ENCODE data around the gene WFIKKN1. TPM values are rescaled to one million over a fixed set of nuclear protein-coding genes. Genes with fewer than 3 reads are reported as not detected.

WFIKKN1 gene
- total RNA-seq, 2 donors from 2014 or later, result 0.75 to 1.1 TPM

GRCh38 chr16:677316-678190 lies 46.8 kb downstream of the WFIKKN1 start:
- no peak for ATAC-seq
- Mint-ChIP-seq H3K27me3 (no peaks in the 10 kb centered on the region), H3K4me3 (no peak overlapping the region), H3K9me3 (no peaks in the 10 kb centered on the region), H3K27ac (no peak overlapping the region), H3K4me1 (ENCODE audit: low read depth in 2 of 2) (peaks cover 12 to 17% of the 10 kb centered on the region in 2 donors), H3K36me3 (no peaks in the 10 kb centered on the region)
- no peak for DNase-seq (ENCODE audit: low spot score)

GRCh38 chr16:678209-678857 lies 47.5 kb downstream of the WFIKKN1 start:
- H3K27me3 Mint-ChIP-seq, result no peaks in the 10 kb centered on the region
- no peak overlapping the region for H3K4me3 Mint-ChIP-seq

GRCh38 chr16:678858-679813 lies 48.4 kb downstream of the WFIKKN1 start:
- Mint-ChIP-seq H3K27ac (no peak overlapping the region), H3K4me3 (peak overlapping the region; percentile 81), H3K27me3 (no peaks in the 10 kb centered on the region), H3K9me3 (no peaks in the 10 kb centered on the region), H3K36me3 (no peaks in the 10 kb centered on the region), H3K4me1 (ENCODE audit: low read depth in 2 of 2) (peaks cover 13 to 17% of the 10 kb centered on the region in 2 donors)
- DNase-seq (ENCODE audit: low spot score), result no peak
- peak; percentile 7 to 28 for ATAC-seq

More at GRCh38 chr16:678209-678857, 47.5 kb downstream of the WFIKKN1 start:
- H3K27ac Mint-ChIP-seq, result no peak overlapping the region
- no peaks in the 10 kb centered on the region for H3K9me3 Mint-ChIP-seq
- H3K4me1 Mint-ChIP-seq (ENCODE audit: low read depth in 2 of 2), result peaks cover 13 to 17% of the 10 kb centered on the region in 2 donors
- DNase-seq (ENCODE audit: low spot score) (no peak), ATAC-seq (no peak)
- no peaks in the 10 kb centered on the region for H3K36me3 Mint-ChIP-seq

GRCh38 chr16:679814-680624 lies 49.2 kb downstream of the WFIKKN1 start, which contains the start of gene STUB1:
TSS of gene STUB1 (plus strand) at chr16:680410. CDS start at chr16:680526, 116 bp downstream.
- peak within 1 kb of the TSS; percentile 81 for H3K4me3 Mint-ChIP-seq
- no peaks in the 10 kb centered on the region for H3K9me3 Mint-ChIP-seq
- peak; percentile 92 for DNase-seq (ENCODE audit: low spot score)
- no peaks in the 10 kb centered on the region for H3K27me3 Mint-ChIP-seq
- ATAC-seq, result peak; percentile 71 to 86
- H3K27ac Mint-ChIP-seq, result peak within 1 kb of the TSS in 1 of 2 donors; percentile 28
- H3K4me1 Mint-ChIP-seq (ENCODE audit: low read depth in 2 of 2), result peaks cover 13 to 14% of the 10 kb centered on the region in 2 donors
- H3K36me3 Mint-ChIP-seq, result no peaks in the 10 kb centered on the region

- Mint-ChIP-seq H3K4me1 (ENCODE audit: low read depth in 2 of 2) (peaks cover 11 to 13% of the 10 kb centered on the region in 2 donors), H3K4me3 (peak overlapping the region; percentile 81), H3K27me3 (no peaks in the 10 kb centered on the region), H3K9me3 (no peaks in the 10 kb centered on the region), H3K36me3 (no peaks in the 10 kb centered on the region), H3K27ac (peak overlapping the region in 1 of 2 donors; percentile 28)
- peak in 1 of 2 donors; percentile 0 for ATAC-seq
- DNase-seq (ENCODE audit: low spot score), result no peak
Measured at GRCh38 chr16:680625-680945, 49.8 kb downstream of the WFIKKN1 start.

- Mint-ChIP-seq H3K27ac (peak overlapping the region in 1 of 2 donors; percentile 28), H3K27me3 (no peaks in the 10 kb centered on the region), H3K9me3 (no peaks in the 10 kb centered on the region), H3K4me1 (ENCODE audit: low read depth in 2 of 2) (peaks cover 11 to 13% of the 10 kb centered on the region in 2 donors), H3K4me3 (peak overlapping the region; percentile 81), H3K36me3 (no peaks in the 10 kb centered on the region)
- no peak for DNase-seq (ENCODE audit: low spot score)
- ATAC-seq, result no peak
Measured at GRCh38 chr16:680967-681745, 50.4 kb downstream of the WFIKKN1 start.

- H3K27ac Mint-ChIP-seq, result no peak overlapping the region
- H3K36me3 Mint-ChIP-seq, result no peaks in the 10 kb centered on the region
- H3K27me3 Mint-ChIP-seq, result no peaks in the 10 kb centered on the region
- no peak for ATAC-seq
- H3K4me3 Mint-ChIP-seq, result peak overlapping the region; percentile 81
- peaks cover 11 to 13% of the 10 kb centered on the region in 2 donors for H3K4me1 Mint-ChIP-seq (ENCODE audit: low read depth in 2 of 2)
- DNase-seq (ENCODE audit: low spot score), result no peak
- H3K9me3 Mint-ChIP-seq, result no peaks in the 10 kb centered on the region
Measured at GRCh38 chr16:681746-682427, 51.1 kb downstream of the WFIKKN1 start.

GRCh38 chr16:682493-683395 lies 52.0 kb downstream of the WFIKKN1 start:
- Mint-ChIP-seq H3K27me3 (no peaks in the 10 kb centered on the region), H3K9me3 (no peaks in the 10 kb centered on the region), H3K4me1 (ENCODE audit: low read depth in 2 of 2) (peaks cover 11 to 13% of the 10 kb centered on the region in 2 donors), H3K36me3 (no peaks in the 10 kb centered on the region), H3K4me3 (peak overlapping the region; percentile 81), H3K27ac (peak overlapping the region in 1 of 2 donors; percentile 39)
- no peak for ATAC-seq
- no peak for DNase-seq (ENCODE audit: low spot score)

GRCh38 chr16:683396-684070 lies 52.7 kb downstream of the WFIKKN1 start:
- no peak for DNase-seq (ENCODE audit: low spot score)
- H3K4me1 Mint-ChIP-seq (ENCODE audit: low read depth in 2 of 2), result peaks cover 11 to 13% of the 10 kb centered on the region in 2 donors
- H3K9me3 Mint-ChIP-seq, result no peaks in the 10 kb centered on the region
- ATAC-seq, result no peak
- H3K4me3 Mint-ChIP-seq, result peak overlapping the region; percentile 77
- H3K27ac Mint-ChIP-seq, result no peak overlapping the region
- H3K27me3 Mint-ChIP-seq, result no peaks in the 10 kb centered on the region
- H3K36me3 Mint-ChIP-seq, result no peaks in the 10 kb centered on the region

Data from natural killer cell treated with Interleukin-12 subunit alpha and Interleukin-12 subunit beta and Interleukin-15 and Interleukin-18, amount 100 ng/mL, for 72 hours (primary cell).